Stimulated activated CD4-positive, alpha-beta T cell treated with anti-CD3 and anti-CD28 coated beads, Interleukin-4, amount 100 ng/mL, for 24 hours (primary cell): ENCODE measurements around the gene KLHL9.

Source experiments
- DNase-seq: peaks from one replicate; pipeline ENCODE4 v3.0.0-alpha.2; 2020

KLHL9 gene

DNA sequence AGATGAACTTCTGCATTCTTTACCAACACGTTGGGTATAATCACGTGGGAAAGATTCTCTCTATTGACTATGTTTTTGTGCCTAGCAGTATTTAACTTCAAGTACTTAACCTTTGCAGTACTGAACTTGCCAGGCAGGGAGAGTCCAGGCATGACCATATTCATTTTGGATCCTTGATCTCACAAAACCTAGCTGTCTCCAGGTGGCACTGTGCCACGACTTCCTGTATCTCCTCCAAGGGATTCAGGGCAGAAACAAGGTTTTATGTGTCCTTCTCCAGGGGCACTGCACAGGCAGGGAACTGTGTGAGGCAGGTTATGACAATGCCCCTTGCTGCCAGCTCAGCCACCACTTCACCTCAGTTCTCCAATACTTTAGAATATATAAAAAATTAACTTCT is 18.3 kb downstream of the KLHL9 start:
- no peak for DNase-seq

GRCh38 chr9:21316032-21316842 is 19.0 kb downstream of the KLHL9 start:
- no peak for DNase-seq

GRCh38 chr9:21314152-21314551 is 21.1 kb downstream of the KLHL9 start:
- DNase-seq, result no peak

DNA sequence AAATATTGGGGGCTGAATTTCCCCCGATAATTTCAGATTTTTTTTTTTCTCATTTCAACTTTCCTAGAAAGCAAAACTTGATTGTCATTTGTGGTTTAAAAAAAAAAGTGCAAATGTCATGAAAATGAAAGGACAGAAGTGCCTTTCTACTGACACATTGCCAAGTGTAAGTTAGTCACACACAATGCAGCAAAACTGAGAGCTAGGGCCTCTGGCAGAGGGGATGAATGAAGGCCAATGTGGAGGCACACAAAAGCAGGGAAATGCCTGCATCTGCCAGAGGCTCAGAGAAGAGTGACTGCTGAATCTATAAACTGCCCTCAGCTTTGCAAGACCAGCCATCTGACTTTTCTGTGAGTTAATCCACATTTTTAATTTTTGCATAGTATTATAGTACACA is 23.3 kb downstream of the KLHL9 start:
- no peak for DNase-seq

DNA sequence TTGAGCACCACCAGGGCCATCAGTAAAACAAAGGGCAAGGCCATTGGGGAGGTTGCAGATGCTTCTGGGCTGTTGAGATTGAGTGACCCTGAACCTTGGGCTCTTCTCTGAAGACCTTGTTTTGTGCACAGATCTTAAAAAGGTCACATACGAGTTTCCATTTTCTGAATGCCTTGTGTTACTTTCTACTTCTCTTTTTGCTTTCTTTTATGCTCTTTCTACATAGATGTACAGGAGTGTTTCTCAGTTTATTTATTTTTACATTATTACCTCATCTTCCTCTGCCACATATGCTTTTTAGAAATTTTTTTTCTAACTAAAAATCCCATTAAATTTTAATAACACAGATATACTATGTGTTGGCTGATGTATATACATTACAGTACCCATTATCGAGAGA is 30.0 kb downstream of the KLHL9 start, which contains the start of gene IFNA5:
Gene IFNA5 (minus strand): TSS at position 101 of the 400 bp plus-strand sequence. CDS start 57 bp downstream, at position 44.
- no peak for DNase-seq

DNA sequence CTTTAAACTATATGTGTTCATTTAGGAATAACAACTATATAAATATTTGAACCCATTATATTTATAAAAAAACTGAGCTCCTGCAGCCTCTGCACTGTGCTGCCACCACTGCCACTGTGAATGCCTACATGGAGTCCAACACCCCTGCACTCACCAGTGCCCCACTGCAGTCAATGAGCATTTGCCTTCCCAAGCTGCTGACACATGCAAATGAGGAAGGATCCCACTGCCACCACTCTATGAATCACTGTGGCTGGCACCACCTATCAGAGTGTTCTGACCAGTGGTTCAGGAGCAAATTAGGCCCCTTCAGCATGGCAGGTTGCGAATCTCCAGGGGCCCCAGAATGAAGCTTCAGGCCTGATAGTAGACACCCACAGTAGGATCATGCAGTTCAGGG is 39.2 kb downstream of the KLHL9 start:
- DNase-seq, result no peak

DNA sequence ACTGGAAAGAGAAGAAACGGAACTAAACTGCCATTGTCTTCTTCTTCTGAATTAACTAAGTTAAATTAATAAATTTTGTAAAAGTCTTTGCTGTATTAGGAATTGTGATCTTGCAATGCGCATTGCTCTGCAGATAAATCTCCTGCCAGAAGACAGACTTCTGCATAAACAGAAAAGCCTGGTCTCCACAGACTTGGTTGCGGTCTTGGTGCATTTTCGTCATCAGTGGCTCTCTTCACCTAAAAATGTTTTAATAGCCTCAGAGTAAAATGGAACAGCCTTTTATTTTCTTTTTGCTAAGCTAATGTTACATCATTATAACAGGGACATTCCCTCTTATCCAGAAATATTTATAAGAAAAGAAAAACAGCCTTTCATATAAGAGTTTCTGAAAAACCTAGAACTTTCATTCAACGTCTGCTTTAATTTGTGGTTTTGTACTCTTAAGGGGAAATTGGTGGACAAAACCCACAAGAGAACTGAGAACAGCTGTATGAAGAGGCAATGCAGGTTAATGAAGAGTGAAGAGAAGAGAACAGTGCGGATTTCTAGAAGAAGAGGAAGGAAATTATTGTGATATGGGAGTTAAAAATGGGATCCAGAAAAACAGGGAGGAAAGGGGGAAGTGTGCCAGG is 40.2 kb downstream of the KLHL9 start:
- DNase-seq, result no peak

- DNase-seq, result peak; percentile 4
Observed at GRCh38 chr9:21294364-21294774, 40.8 kb downstream of the KLHL9 start.

DNA sequence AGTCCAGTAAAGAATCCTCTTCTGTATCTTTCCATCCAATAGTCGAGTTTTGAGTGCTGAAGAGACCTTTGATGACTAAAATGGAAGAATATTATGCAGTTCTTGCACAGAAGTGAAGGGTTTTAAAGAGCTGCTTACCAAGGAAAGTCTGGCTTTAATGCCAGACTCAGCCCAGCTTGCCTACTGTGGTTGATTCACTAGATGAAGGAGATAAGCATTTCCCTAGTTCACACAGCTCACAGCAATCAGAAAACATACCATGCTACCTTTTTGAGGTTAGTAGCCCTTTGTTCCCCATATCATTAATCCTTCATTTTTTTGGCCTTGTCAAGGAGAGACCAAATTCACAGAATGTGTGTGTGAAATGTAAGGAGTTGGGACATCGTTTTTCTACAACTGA is 45.4 kb downstream of the KLHL9 start:
- DNase-seq, result no peak

DNA sequence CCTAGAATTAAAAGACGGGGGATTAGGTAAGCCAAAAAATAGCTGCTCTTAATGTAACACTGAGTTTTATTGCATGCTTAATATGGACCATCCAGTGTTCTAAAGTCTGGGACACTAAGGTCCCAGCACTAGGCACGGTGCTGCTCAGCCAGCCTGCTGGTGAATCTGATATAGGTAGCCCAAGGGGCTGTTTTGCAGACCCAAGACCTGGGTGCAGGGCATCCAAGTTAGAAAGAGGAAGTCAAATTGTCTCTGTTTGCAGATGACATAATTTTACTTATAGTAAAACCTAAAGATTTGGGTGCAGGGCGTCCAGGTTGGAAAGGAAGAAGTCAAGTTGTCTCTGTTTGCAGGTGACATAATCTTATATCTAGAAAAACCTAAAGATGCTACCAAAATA is 47.9 kb downstream of the KLHL9 start:
- DNase-seq, result no peak

GRCh38 chr9:21286659-21287058 is 48.5 kb downstream of the KLHL9 start:
- no peak for DNase-seq

DNA sequence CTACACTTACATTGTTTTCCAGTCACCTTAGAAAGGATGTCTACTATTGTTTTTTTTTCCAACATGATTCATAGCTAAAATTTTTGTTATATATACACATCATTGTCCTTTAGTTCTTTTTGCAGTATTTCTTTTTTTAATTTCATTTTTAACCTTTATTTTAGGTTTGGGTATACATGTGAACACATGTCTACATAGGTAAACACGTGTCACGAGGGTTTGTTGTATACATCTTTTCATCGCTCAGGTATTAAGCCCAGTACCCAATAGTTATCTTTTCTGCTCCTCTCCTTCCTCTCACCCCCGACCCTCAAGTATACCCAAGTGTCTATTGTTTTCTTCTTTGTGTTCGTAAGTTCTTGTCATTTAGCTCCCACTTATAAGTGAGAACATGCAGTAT is 49.1 kb downstream of the KLHL9 start:
- DNase-seq, result no peak

DNA sequence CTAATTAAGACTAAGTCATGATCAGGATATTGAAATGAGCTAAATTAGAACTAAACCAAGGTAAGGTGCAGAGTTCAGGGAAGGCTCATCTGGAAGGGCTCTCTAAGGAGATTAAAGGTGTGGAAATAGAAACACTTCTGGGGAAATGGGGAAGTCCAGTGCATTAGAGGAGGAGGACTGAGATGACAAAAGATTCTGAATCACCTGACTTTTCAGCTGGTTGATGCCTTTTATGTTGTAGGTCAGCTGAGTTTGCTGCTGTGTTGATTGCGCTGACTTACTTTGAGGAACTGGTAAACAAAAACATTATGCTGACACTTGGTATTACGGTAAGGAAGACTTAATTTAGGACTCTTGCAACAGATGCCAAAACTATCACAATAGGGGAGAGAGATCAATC is 53.9 kb downstream of the KLHL9 start:
- DNase-seq, result no peak
